Measurements from ENCODE around the gene KCNH6.

DNA sequence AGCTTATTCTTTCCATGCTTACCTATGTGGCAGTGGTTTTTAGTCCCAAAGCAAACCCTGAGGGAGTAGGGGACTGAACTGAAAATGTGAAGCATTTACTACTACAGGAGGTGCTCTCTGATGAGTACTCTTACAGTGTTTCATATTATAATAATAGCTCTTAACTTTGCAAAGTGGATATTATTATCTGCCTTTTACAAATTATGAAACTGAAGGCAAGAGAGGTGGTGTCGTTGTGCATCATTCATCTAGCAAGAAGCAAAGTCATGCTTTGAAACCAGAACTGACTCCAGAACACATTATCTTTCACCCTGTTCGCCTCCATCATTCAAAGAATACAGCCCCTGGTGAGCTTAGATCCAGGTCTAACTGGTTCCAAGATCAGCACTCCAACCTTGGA is 8.2 kb upstream of the KCNH6 start:
- TF ChIP-seq EZH2 (IDR thresholded peaks at IDR 0.05; ENCODE audit: borderline replicate concordance, low read depth, low read length, poor library complexity, severe bottlenecking) (no peak), CTCF (conservative IDR thresholded peaks at IDR 0.05; ENCODE audit: low read depth, low read length) (no peak)

All from A673 (cell line).